ENCODE measurements around the gene SRP68. TPM values are rescaled to one million over a fixed set of nuclear protein-coding genes. Genes with fewer than 3 reads are reported as not detected.

SRP68 gene
- polyA plus RNA-seq, 3 donors = 27.4 to 47.1 (median 42.1) TPM

- H3K9me3 Mint-ChIP-seq = peaks cover 0 to 1% (median 0%) of the 10 kb centered on the region in 7 donors
Observed at GRCh38 chr17:76008630-76009425, 63.5 kb downstream of the SRP68 start.

GRCh38 chr17:76008208-76008607 lies 64.1 kb downstream of the SRP68 start:
- 98% methylated on average over 33 of the region's 36 CpGs for WGBS (ENCODE audit: insufficient coverage)
- Histone ChIP-seq H3K36me3 (replicated peaks in 1 of 2; ENCODE audit: control insufficient read depth in 1 of 2, insufficient read depth in 2 of 2, low read length in 2 of 2) (peaks cover 5 to 20% of the 10 kb centered on the region in 2 donors), H3K9ac (ENCODE audit: insufficient read depth, low read length, poor library complexity, severe bottlenecking) (no peak overlapping the region), H3K9me3 (replicated peaks in 1 of 2; ENCODE audit: control insufficient read depth in 1 of 2, insufficient read depth in 1 of 2, low read length in 2 of 2) (no peaks in the 10 kb centered on the region), H4K20me1 (ENCODE audit: insufficient read depth, low read length) (no peaks in the 10 kb centered on the region), H2AFZ (ENCODE audit: insufficient read depth, low read depth, low read length, poor library complexity, severe bottlenecking) (no peak overlapping the region), H3K27me3 (ENCODE audit: control insufficient read depth in 2 of 2, insufficient read depth in 2 of 2, low read length in 2 of 2) (no peaks in the 10 kb centered on the region), H3K4me1 (ENCODE audit: control insufficient read depth in 1 of 2, insufficient read depth in 2 of 2, low read length in 2 of 2) (no peaks in the 10 kb centered on the region), H3K4me3 (replicated peaks in 1 of 3; ENCODE audit: low read depth in 2 of 3, low read length in 3 of 3) (no peak overlapping the region), H3K79me2 (ENCODE audit: insufficient read depth, low read length) (no peaks in the 10 kb centered on the region), H3K4me2 (replicated peaks; ENCODE audit: extremely low read depth, low read length, poor library complexity, severe bottlenecking) (no peak overlapping the region), H3K27ac (ENCODE audit: low read depth in 1 of 2, low read length in 2 of 2) (no peak overlapping the region)
- Mint-ChIP-seq H3K27me3 (ENCODE audit: low read depth in 3 of 3) (peaks cover 1 to 3% (median 2%) of the 10 kb centered on the region in 3 donors), H3K9me3 (peaks cover 0 to 1% (median 0%) of the 10 kb centered on the region in 7 donors), H3K36me3 (peaks cover 15 to 29% of the 10 kb centered on the region in 2 donors), H3K4me3 (no peak overlapping the region), H3K27ac (no peak overlapping the region), H3K4me1 (no peaks in the 10 kb centered on the region)
- TF ChIP-seq CTCF (IDR thresholded peaks at IDR 0.05) = no peak
- intact Hi-C loops (cut with micrococcal nuclease) = no loop called here
- no peak for DNase-seq

More at GRCh38 chr17:76008630-76009425, 63.5 kb downstream of the SRP68 start:
- Histone ChIP-seq H3K4me2 (replicated peaks; ENCODE audit: extremely low read depth, low read length, poor library complexity, severe bottlenecking) (no peak overlapping the region), H3K27me3 (ENCODE audit: control insufficient read depth in 2 of 2, insufficient read depth in 2 of 2, low read length in 2 of 2) (no peaks in the 10 kb centered on the region), H3K9ac (ENCODE audit: insufficient read depth, low read length, poor library complexity, severe bottlenecking) (no peak overlapping the region), H3K9me3 (replicated peaks in 1 of 2; ENCODE audit: control insufficient read depth in 1 of 2, insufficient read depth in 1 of 2, low read length in 2 of 2) (no peaks in the 10 kb centered on the region), H3K4me1 (ENCODE audit: control insufficient read depth in 1 of 2, insufficient read depth in 2 of 2, low read length in 2 of 2) (no peaks in the 10 kb centered on the region), H2AFZ (ENCODE audit: insufficient read depth, low read depth, low read length, poor library complexity, severe bottlenecking) (no peak overlapping the region), H3K36me3 (replicated peaks in 1 of 2; ENCODE audit: control insufficient read depth in 1 of 2, insufficient read depth in 2 of 2, low read length in 2 of 2) (peaks cover 5 to 16% of the 10 kb centered on the region in 2 donors), H3K79me2 (ENCODE audit: insufficient read depth, low read length) (no peaks in the 10 kb centered on the region), H3K4me3 (replicated peaks in 1 of 3; ENCODE audit: low read depth in 2 of 3, low read length in 3 of 3) (no peak overlapping the region), H3K27ac (ENCODE audit: low read depth in 1 of 2, low read length in 2 of 2) (no peak overlapping the region), H4K20me1 (ENCODE audit: insufficient read depth, low read length) (no peaks in the 10 kb centered on the region)
- Mint-ChIP-seq H3K4me1 (no peaks in the 10 kb centered on the region), H3K4me3 (no peak overlapping the region), H3K27ac (no peak overlapping the region), H3K36me3 (peaks cover 11 to 28% of the 10 kb centered on the region in 2 donors), H3K27me3 (ENCODE audit: low read depth in 3 of 3) (peaks cover 1 to 3% (median 2%) of the 10 kb centered on the region in 3 donors)
- no peak for DNase-seq
- intact Hi-C loops (cut with micrococcal nuclease) = no loop called here
- TF ChIP-seq CTCF (IDR thresholded peaks at IDR 0.05) = no peak
- WGBS (ENCODE audit: insufficient coverage) = 96% methylated on average over 52 of the region's 56 CpGs
